Measurements from ENCODE around the gene GALNTL6. TPM values are rescaled to one million over a fixed set of nuclear protein-coding genes. Genes with fewer than 3 reads are reported as not detected.

The GALNTL6 gene
- total RNA-seq, 2 donors from 2014 or later = 0.19 to 0.20 TPM

DNA sequence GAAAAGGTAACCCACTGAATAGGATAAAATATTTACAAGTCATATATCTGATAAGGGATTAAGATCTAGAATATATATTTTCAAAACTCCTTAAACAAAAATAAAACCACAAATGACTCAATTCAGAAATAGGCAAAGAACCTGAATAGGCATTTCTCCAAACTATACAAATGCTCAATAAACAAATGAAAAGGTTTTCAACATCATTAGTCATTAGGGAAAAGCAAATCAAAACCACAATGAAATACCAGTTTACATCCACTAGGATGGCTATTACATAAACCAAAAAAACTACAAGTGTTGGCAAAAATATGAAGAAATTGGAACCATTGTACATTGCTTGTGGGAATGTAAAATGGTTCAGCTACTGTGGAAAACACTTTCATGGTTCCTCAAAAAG lies 1188.4 kb downstream of the GALNTL6 start:
- TF ChIP-seq CTCF (IDR thresholded peaks at IDR 0.05) = no peak
- no peak for DNase-seq

DNA sequence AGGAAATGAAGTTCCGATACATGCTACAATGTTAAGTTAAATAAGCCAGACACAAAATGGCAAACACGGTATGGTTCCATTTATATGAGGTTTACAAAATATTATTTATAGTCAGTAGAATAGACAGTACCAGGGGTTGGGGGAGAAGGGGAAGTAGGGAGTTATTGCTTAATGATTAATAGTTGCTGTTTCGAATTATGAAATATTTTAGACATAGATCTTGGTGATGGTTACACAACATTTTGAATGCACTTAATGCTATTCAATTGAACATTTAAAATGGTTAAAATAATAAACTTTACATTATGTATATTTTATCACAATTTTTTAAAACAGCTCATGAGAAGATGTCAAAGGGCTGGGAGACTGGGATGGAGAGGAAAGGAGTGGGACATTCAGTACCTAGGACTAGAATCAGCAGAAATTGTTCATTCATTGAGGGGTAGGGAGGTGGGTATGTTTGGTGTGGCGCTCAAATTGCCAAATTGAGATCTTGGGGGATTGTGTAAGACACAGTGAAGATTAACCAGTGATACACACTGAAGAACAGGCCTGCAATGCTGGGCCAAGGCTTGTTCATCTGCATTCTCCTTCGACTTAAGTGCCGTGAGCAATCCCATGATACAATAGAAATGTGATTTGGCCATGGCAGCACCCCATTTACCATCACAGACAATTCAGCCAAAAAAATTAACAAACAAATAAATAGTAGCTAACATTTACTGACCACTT lies 1189.8 kb downstream of the GALNTL6 start:
- Histone ChIP-seq H3K9me3 (no peaks in the 10 kb centered on the region), H3K4me3 (no peak overlapping the region), H3K27me3 (no peaks in the 10 kb centered on the region), H3K4me1 (no peaks in the 10 kb centered on the region), H3K36me3 (no peaks in the 10 kb centered on the region), H3K9ac (ENCODE audit: low read depth in 2 of 2, low read length in 2 of 2) (no peak overlapping the region), H3K27ac (no peak overlapping the region)
- intact Hi-C loops (cut with DNase I) = loop anchor here (5.0 kb wide), 1 partner anchor 41 kb away; no protein-coding TSS in a partner anchor
- no peak for DNase-seq
- no peak for TF ChIP-seq CTCF (IDR thresholded peaks at IDR 0.05)

More for the DNA sequence above, 1188.4 kb downstream of the GALNTL6 start:
- no peak overlapping the region for H3K4me3 ChIP-seq
- H3K9me3 ChIP-seq = no peaks in the 10 kb centered on the region
- H3K27ac ChIP-seq = no peak overlapping the region
- no peaks in the 10 kb centered on the region for H3K27me3 ChIP-seq
- no peak overlapping the region for H3K9ac ChIP-seq (ENCODE audit: low read depth in 2 of 2, low read length in 2 of 2)
- no peaks in the 10 kb centered on the region for H3K4me1 ChIP-seq
- intact Hi-C loops (cut with DNase I) = loop anchor here (5.0 kb wide), 1 partner anchor 39 kb away; no protein-coding TSS in a partner anchor
- no peaks in the 10 kb centered on the region for H3K36me3 ChIP-seq

DNA sequence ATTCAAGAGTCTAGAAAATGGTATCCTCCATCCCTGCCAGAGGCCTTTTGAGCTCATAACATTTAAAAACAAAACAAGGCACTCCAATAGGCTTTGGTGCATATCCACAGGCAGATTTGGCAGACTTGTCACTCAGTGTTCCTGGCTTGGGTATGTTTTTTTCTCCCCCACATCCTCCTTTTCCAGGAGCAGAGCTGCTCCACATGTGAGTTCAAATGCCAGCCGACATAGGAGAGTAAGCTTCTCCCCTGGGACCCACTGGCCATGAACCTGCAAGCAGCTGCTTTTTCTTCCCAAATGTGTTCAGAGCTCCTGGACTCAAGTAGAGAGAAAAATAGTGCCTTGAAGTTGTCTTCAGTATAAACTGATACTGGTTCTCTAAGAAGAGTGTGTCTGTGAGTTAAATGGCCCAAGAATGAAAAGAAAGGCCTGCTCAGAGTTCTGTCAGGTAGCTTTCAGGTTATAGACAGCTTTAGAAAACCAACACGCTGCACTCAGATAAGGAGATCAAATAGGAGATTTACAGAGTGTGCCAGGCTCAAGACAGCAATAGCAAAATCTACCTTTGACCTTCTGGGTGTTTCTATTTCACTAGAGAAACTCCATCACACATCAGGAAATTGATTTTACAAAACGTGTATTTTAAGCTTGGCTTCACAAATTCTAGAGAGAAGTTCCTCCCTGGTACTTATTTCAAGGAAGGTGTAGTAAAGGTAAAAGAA lies 1192.9 kb downstream of the GALNTL6 start:
- Histone ChIP-seq H3K4me1 (no peaks in the 10 kb centered on the region), H3K9ac (ENCODE audit: low read depth in 2 of 2, low read length in 2 of 2) (no peak overlapping the region), H3K4me3 (no peak overlapping the region), H3K36me3 (no peaks in the 10 kb centered on the region), H3K27ac (peak overlapping the region; percentile 46), H3K27me3 (no peaks in the 10 kb centered on the region), H3K9me3 (no peaks in the 10 kb centered on the region)
- TF ChIP-seq CTCF (IDR thresholded peaks at IDR 0.05) = no peak
- intact Hi-C loops (cut with DNase I) = no loop called here
- no peak for DNase-seq

DNA sequence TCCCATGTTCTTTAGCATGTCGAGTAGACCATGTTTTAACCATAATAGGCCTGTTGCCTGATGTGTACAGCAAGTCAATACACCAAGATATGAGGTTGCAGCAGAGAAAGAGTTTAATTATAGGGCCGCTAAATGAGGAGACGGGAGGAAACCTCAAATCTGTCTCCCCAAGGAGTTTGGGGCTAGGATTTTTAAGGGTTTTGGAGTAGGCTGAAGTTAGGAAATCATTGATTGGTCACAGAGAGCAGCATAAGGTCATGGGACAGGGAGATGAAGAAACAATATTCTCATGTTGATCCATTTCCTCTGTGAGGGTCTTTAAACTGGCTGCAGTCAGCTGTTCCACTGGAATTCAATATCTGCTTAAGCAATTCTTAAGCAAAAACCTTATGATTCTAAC lies 1195.2 kb downstream of the GALNTL6 start:
- no peak for DNase-seq
- H3K36me3 ChIP-seq = no peaks in the 10 kb centered on the region
- no peaks in the 10 kb centered on the region for H3K27me3 ChIP-seq
- no peaks in the 10 kb centered on the region for H3K9me3 ChIP-seq
- H3K4me3 ChIP-seq = no peak overlapping the region
- no peak for TF ChIP-seq CTCF (IDR thresholded peaks at IDR 0.05)
- no peaks in the 10 kb centered on the region for H3K4me1 ChIP-seq
- no peak overlapping the region for H3K9ac ChIP-seq (ENCODE audit: low read depth in 2 of 2, low read length in 2 of 2)
- intact Hi-C loops (cut with DNase I) = no loop called here
- H3K27ac ChIP-seq = no peak overlapping the region

DNA sequence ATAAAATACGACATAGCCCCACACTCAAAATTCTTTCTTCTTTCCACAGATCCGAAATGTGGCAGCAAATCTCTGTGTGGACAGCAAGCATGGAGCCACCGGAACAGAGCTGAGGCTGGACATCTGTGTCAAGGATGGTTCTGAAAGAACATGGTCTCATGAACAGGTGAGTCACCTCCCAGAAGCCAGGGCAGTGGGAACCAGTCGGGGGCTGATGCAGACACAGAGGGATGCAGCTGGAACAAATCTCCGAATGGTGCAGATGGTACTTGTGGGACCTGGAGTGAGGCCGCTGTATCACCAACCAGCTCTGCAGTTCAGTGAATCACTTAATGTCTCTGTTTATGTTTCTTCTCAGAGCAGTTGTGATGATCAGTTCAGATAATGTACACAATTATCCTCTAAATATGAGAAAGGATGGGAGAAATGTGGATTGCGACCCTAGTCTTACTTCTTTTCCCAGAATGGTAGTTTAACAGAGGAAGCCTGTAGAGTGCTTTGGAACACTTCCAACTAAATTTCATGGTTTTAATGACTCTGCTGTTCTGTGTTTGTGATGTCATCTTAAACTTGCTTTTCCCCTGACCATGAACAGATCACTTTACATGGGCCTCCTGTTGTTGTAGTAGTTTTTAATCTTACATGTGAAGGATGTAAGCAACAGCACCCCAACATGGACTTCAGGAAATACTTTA lies 1196.1 kb downstream of the GALNTL6 start:
- H3K27me3 ChIP-seq = no peaks in the 10 kb centered on the region
- no peaks in the 10 kb centered on the region for H3K36me3 ChIP-seq
- no peaks in the 10 kb centered on the region for H3K9me3 ChIP-seq
- H3K27ac ChIP-seq = no peak overlapping the region
- intact Hi-C loops (cut with DNase I) = no loop called here
- no peak for TF ChIP-seq CTCF (IDR thresholded peaks at IDR 0.05)
- no peak overlapping the region for H3K4me3 ChIP-seq
- H3K4me1 ChIP-seq = no peaks in the 10 kb centered on the region
- no peak overlapping the region for H3K9ac ChIP-seq (ENCODE audit: low read depth in 2 of 2, low read length in 2 of 2)
- no peak for DNase-seq
